Transverse colon (tissue), 3 donors: ENCODE measurements around the gene FAM120B.

ENCODE experiments used
- POLR2A ChIP-seq: fragments of 450-650 bp; IDR thresholded peaks from one replicate; pipeline ENCODE4 v1.6.1; 2016; ENCODE audit warnings: antibody characterized with exemption, mild to moderate bottlenecking, moderate library complexity
- TF ChIP-seq, protein P1 (sequence below), 5 experiments: fragments of 200-600 bp in 3 of 5; fragments of 450-650 bp in 2 of 5; sonication (generic) in 3 of 5; IDR thresholded peaks; 1 replicate in 2 of 5; 2 replicates in 3 of 5; pipeline ENCODE4 v1.5.1; 2016 to 2017; ENCODE audit warnings: antibody characterized with exemption in 5 of 5, inconsistent platforms in 3 of 5, mild to moderate bottlenecking in 2 of 5, moderate library complexity in 1 of 5

DNA sequence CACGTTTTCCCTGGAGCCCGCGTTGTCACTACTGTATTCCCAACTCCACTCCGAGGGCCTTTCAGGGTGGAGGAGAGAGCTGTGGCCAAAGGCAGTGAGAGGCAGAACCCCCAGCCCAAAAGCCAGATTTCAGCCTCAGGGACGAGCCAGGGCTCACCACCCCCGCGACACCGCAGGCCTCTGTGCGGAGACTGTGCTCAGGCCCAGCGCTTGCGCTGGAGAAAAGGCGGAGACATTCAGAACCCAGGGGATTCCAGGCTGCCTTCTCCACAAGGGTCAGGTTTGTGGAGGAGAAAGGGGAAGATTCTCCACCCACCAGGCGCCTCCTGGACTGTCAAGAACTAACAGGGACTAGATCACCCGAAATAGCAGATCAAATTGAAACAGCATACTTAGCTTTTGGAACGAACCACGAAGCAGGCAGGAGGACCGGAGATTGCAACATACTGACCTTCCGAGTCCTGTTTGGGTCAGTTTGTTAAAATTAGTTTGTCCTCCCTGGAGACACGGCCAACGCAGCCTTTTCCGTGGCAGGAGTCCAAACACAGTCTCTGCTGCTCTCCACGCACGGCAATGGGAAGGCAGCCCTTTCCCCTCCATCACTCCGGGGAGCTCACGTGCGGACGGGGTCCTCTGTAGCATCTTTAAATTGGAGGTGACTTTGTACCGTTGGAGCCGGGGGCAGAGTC is 30.0 kb upstream of the FAM120B start:
- TF ChIP-seq, protein P1, sequence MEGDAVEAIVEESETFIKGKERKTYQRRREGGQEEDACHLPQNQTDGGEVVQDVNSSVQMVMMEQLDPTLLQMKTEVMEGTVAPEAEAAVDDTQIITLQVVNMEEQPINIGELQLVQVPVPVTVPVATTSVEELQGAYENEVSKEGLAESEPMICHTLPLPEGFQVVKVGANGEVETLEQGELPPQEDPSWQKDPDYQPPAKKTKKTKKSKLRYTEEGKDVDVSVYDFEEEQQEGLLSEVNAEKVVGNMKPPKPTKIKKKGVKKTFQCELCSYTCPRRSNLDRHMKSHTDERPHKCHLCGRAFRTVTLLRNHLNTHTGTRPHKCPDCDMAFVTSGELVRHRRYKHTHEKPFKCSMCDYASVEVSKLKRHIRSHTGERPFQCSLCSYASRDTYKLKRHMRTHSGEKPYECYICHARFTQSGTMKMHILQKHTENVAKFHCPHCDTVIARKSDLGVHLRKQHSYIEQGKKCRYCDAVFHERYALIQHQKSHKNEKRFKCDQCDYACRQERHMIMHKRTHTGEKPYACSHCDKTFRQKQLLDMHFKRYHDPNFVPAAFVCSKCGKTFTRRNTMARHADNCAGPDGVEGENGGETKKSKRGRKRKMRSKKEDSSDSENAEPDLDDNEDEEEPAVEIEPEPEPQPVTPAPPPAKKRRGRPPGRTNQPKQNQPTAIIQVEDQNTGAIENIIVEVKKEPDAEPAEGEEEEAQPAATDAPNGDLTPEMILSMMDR (IDR thresholded peaks at IDR 0.05) = no peak
- no peak for TF ChIP-seq POLR2A
